HCT116 (cell line): ENCODE measurements around the gene METTL1. TPM values are rescaled to one million over a fixed set of nuclear protein-coding genes. Genes with fewer than 3 reads are reported as not detected.

Experiments used
- ATAC-seq: fragments of 200-7000 bp; cut with Tn5 transposase; 2 replicates; pipeline ENCODE4 v1.9.1; 2020; ENCODE audit warnings: mild to moderate bottlenecking, moderate library complexity
- BruUV-seq: library from RNA; stranded (reverse); fragments of 400-500 nt; replicated peaks from 2 replicates; lab custom pipeline; 2021; lab: Mats Ljungman, UMichigan
- CTCF ChIA-PET: fragments of 300-600 bp; sonication (Branson Sonifier 250); formaldehyde crosslinking; loops from one replicate; lab custom pipeline; 2021; ENCODE audit warnings: antibody characterized with exemption; lab: Charles Lee
- POLR2A ChIA-PET: fragments of 300-600, 350-600 bp; sonication (Branson Sonifier 250); formaldehyde crosslinking; loops from one replicate; lab custom pipeline; 2021; ENCODE audit warnings: antibody characterized with exemption; lab: Charles Lee
- RAD21 ChIA-PET, 2 experiments: fragments of 300-600 bp; sonication (Branson Sonifier 250); formaldehyde crosslinking; loops; one replicate each; lab custom pipeline; 2023; ENCODE audit warnings: low total read pairs in 2 of 2; ENCODE audit not compliant: uncharacterized antibody in 2 of 2, unreplicated experiment in 2 of 2, low non-redundant PET in 1 of 2; lab: Charles Lee
- DNase-seq: peaks from one replicate; pipeline ENCODE4 v3.0.0-alpha.2; 2010; ENCODE audit warnings: low read depth, low spot score
- H2AFZ ChIP-seq: fragments of 200-600 bp; shearing (Covaris generic), sonication (generic); 2 replicates; pipeline ENCODE4 v1.6.1; 2017; ENCODE audit warnings: low read depth, mixed run types, mixed read lengths, antibody characterized with exemption, low read length; ENCODE audit not compliant: poor library complexity, severe bottlenecking
- H3K27ac ChIP-seq: 2 replicates; pipeline ENCODE4 v1.5.1; 2012; ENCODE audit warnings: low read depth, low read length
- H3K27me3 ChIP-seq: fragments of 200-600 bp; sonication (generic); 2 replicates; pipeline ENCODE4 v1.6.1; 2016; ENCODE audit warnings: mixed run types, low read length, mixed read lengths; ENCODE audit not compliant: insufficient read depth
- H3K36me3 ChIP-seq, 2 experiments: fragments of 200-500 bp in 1 of 2; fragments of 200-600 bp in 1 of 2; sonication (Bioruptor generic) in 1 of 2; sonication (generic) in 1 of 2; 2 replicates each; pipeline versions ENCODE4 v1.5.1 to v1.6.1; 2014 to 2016; ENCODE audit warnings: low read length in 2 of 2, inconsistent platforms in 1 of 2, mixed read lengths in 1 of 2, mixed run types in 1 of 2; ENCODE audit not compliant: insufficient read depth in 2 of 2, control insufficient read depth in 1 of 2
- H3K4me1 ChIP-seq, 2 experiments: fragments of 200-600 bp in 1 of 2; sonication (generic) in 1 of 2; 2 replicates each; pipeline versions ENCODE4 v1.5.1 to v1.6.1; 2012 to 2017; ENCODE audit warnings: low read length in 2 of 2, inconsistent platforms in 1 of 2, mild to moderate bottlenecking in 1 of 2, mixed read lengths in 1 of 2, mixed run types in 1 of 2, moderate library complexity in 1 of 2; ENCODE audit not compliant: insufficient read depth in 2 of 2, control insufficient read depth in 1 of 2
- H3K4me2 ChIP-seq: fragments of 200-600 bp; sonication (generic); 2 replicates; pipeline ENCODE4 v1.6.1; 2017; ENCODE audit warnings: mixed run types, low read length, mixed read lengths
- H3K4me3 ChIP-seq, 2 experiments: fragments of 200-600 bp in 1 of 2; sonication (generic) in 1 of 2; replicated peaks in 1 of 2; 2 replicates each; pipeline ENCODE4 v1.5.1; 2011 to 2016; ENCODE audit warnings: low read length in 2 of 2, control low read depth in 1 of 2, low read depth in 1 of 2, mild to moderate bottlenecking in 1 of 2, mixed read lengths in 1 of 2, mixed run types in 1 of 2
- H3K79me2 ChIP-seq: fragments of 200-600 bp; sonication (generic); 2 replicates; pipeline ENCODE4 v1.6.1; 2017; ENCODE audit warnings: mild to moderate bottlenecking, mixed run types, low read length, moderate library complexity, mixed read lengths; ENCODE audit not compliant: insufficient read depth
- H3K9ac ChIP-seq: fragments of 200-600 bp; sonication (generic); 2 replicates; pipeline ENCODE4 v1.6.1; 2016; ENCODE audit warnings: low read length, mixed read lengths
- H3K9me2 ChIP-seq: fragments of 200-600 bp; sonication (generic), shearing (Covaris generic); 2 replicates; pipeline ENCODE4 v1.6.1; 2017; ENCODE audit warnings: mixed run types, mild to moderate bottlenecking, moderate library complexity; ENCODE audit not compliant: insufficient read depth
- H3K9me3 ChIP-seq, 2 experiments: fragments of 200-500 bp in 1 of 2; fragments of 200-600 bp in 1 of 2; sonication (Bioruptor generic) in 1 of 2; sonication (generic) in 1 of 2; 2 replicates each; pipeline ENCODE4 v1.6.1; 2014 to 2017; ENCODE audit warnings: low read length in 2 of 2, mixed read lengths in 2 of 2, inconsistent platforms in 1 of 2, low read depth in 1 of 2, mild to moderate bottlenecking in 1 of 2, mixed run types in 1 of 2, moderate library complexity in 1 of 2; ENCODE audit not compliant: control insufficient read depth in 1 of 2, insufficient read depth in 1 of 2
- H4K20me1 ChIP-seq: fragments of 200-600 bp; sonication (generic), shearing (Covaris generic); 2 replicates; pipeline ENCODE4 v1.6.1; 2017; ENCODE audit warnings: mixed run types, mild to moderate bottlenecking, moderate library complexity; ENCODE audit not compliant: insufficient read depth
- EGR1 ChIP-seq: IDR thresholded peaks from 2 replicates; pipeline ENCODE4 v1.6.1; 2012; ENCODE audit warnings: low read depth
- ELF1 ChIP-seq: IDR thresholded peaks from 2 replicates; pipeline ENCODE4 v1.6.1; 2012; ENCODE audit warnings: low read depth, borderline replicate concordance
- POLR2A ChIP-seq: IDR thresholded peaks from 2 replicates; pipeline ENCODE4 v1.7.0; 2011; ENCODE audit warnings: borderline replicate concordance; ENCODE audit not compliant: insufficient read depth, insufficient read length; ENCODE audit errors: extremely low read depth
- POLR2AphosphoS5 ChIP-seq: IDR thresholded peaks from 2 replicates; pipeline ENCODE4 v1.6.1; 2011; ENCODE audit warnings: mild to moderate bottlenecking, low read depth, low read length, moderate library complexity
- intact Hi-C: fragments of 100-400 bp; cut with micrococcal nuclease; formaldehyde crosslinking; loops from 2 replicates; pipeline ENCODE4 v1.10.0; 2022
- total RNA-seq: library from RNA; stranded (reverse); gene quantifications from one replicate; pipeline ENCODE4 v1.2.1, GENCODE V29; 2021; ENCODE audit not compliant: unreplicated experiment
- TF ChIP-seq, protein P1 (sequence below): IDR thresholded peaks from 2 replicates; pipeline ENCODE4 v1.6.1; 2012

Gene METTL1
- total RNA-seq, 1 experiment from 2014 or later: 56.6 TPM

DNA sequence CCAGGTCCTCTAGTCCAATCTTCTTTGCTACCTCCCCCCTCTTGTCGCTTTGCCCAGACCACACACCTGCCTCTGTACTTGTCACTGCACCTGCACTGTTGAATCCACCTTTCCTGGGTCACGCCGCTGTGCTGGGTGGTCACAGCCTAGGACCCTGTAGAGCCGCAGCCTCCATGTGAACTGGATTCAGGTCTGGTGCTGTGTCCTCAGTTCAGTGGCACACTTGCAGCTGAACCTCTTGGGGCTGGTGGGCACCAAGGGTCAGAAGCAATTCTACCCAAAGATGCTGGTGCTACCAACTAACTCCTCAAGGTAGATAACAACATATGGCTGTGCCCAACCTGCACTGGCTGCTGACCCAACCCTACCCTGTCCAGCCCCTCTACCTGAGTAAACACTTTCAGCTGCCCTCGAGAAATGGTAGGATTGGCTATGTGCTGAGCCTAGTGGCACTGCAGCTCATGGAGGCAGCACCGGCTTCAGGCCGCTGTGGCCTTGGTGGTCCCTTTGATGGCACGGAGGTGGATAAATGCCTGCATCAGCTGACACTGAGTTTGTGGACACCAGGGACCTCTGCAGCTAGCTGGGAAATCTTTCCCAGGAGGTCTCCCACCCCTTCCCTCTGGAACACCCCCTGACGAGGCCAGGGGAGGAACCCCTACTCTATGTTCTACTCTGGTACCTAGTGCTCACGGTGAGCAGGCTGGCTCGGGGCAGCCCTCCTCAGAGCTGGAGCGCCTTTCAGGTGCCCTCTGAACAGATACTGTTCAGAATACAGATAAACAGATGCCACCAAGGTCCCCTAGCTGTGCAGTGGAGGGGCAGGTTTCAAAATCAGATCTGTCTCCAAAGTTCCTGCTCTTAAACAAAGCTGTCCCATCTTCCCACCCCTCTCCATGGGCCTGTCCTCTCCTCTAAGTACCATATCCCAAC lies 47.6 kb downstream of the METTL1 start:
- no peak for DNase-seq
- CTCF ChIA-PET: interaction anchor here (3.1 kb wide), 1 partner anchor 141 kb away, joined by 15 read pairs; no protein-coding TSS in a partner anchor
- H3K4me2 ChIP-seq: no peak overlapping the region
- H3K4me3 ChIP-seq: no peak overlapping the region
- intact Hi-C loops: no loop called here
- H3K27me3 ChIP-seq: no peaks in the 10 kb centered on the region
- no TSS peak for BruUV-seq
- no peak overlapping the region for H3K27ac ChIP-seq
- TF ChIP-seq ELF1 (no peak), POLR2A (no peak), POLR2AphosphoS5 (peak; percentile 31; the same call in 1 of the 2 replicates), EGR1 (no peak)
- TF ChIP-seq, all 23 proteins: peak for 1
- Histone ChIP-seq H3K9me3 (no peaks in the 10 kb centered on the region), H3K79me2 (no peaks in the 10 kb centered on the region), H3K9me2 (no peaks in the 10 kb centered on the region), H3K4me1 (peaks cover 7 to 18% of the 10 kb centered on the region in 2 experiments; a peak in 3 of 4 replicates), H4K20me1 (no peaks in the 10 kb centered on the region), H2AFZ (no peak overlapping the region), H3K36me3 (peaks cover 4% of the 10 kb centered on the region in 2 experiments; a peak in 2 of 4 replicates), H3K9ac (no peak overlapping the region)
- ChIA-PET RAD21 (no interaction called here), POLR2A (no interaction called here)
- ATAC-seq: no peak

DNA sequence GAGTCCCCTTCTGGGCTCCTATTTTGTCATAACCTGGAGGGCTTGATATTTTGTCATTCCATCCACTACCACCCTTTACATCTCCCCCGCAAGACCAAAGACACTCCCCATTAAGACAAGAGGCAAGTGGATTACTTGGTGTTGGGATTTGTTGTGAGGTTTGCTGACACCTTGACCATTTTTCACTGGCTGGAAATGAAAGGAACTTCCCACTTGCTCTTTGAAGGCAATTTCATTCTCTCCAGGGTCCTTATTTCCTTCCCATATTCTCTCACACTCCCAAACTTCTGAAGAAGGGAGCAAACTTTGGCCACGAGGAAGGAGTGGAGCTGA lies 48.3 kb downstream of the METTL1 start:
- Histone ChIP-seq H3K4me3 (no peak overlapping the region), H3K79me2 (no peaks in the 10 kb centered on the region), H4K20me1 (no peaks in the 10 kb centered on the region), H3K27me3 (no peaks in the 10 kb centered on the region), H3K4me2 (no peak overlapping the region), H3K36me3 (peaks cover 4 to 7% of the 10 kb centered on the region in 2 experiments; a peak in 3 of 4 replicates), H3K4me1 (peaks cover 7 to 18% of the 10 kb centered on the region in 2 experiments; a peak in 3 of 4 replicates), H3K9me3 (no peaks in the 10 kb centered on the region), H3K9ac (no peak overlapping the region), H3K9me2 (no peaks in the 10 kb centered on the region), H3K27ac (no peak overlapping the region), H2AFZ (no peak overlapping the region)
- CTCF ChIA-PET: no interaction called here
- TF ChIP-seq, protein P1, sequence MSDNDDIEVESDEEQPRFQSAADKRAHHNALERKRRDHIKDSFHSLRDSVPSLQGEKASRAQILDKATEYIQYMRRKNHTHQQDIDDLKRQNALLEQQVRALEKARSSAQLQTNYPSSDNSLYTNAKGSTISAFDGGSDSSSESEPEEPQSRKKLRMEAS: no peak
- TF ChIP-seq POLR2A (no peak), ELF1 (no peak)
- RAD21 ChIA-PET: no interaction called here
- ATAC-seq (no peak), DNase-seq (no peak)
- no TSS peak for BruUV-seq
- POLR2A ChIA-PET: no interaction called here
- intact Hi-C loops: no loop called here
